GM12801 (cell line): ENCODE measurements around the gene EFHC2.

Experiments
- TF ChIP-seq, protein P1 (sequence below): IDR thresholded peaks from one replicate; pipeline ENCODE4 v1.5.1; 2011; ENCODE audit warnings: control low read depth; ENCODE audit not compliant: insufficient read length; ENCODE audit errors: extremely low read depth

Gene EFHC2

DNA sequence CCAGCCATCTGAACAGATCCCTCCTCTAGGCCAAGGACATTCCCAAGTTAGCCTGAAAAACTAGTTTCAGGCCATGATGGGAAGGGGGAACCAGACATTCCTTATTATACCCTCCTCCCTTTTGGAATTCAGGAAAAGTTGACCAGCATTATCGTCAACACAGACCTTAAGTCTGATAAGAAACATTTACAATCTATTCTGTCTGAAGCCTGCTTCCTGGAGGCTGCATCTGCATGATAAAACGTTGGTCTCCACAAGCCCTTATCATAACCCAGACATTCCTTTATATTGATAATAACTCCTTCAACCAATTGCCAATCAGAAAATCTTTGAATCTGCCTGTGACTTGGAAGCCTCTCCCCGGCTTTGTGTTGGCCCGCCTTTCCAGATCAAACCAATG is 44.3 kb downstream of the EFHC2 start:
- TF ChIP-seq, protein P1, sequence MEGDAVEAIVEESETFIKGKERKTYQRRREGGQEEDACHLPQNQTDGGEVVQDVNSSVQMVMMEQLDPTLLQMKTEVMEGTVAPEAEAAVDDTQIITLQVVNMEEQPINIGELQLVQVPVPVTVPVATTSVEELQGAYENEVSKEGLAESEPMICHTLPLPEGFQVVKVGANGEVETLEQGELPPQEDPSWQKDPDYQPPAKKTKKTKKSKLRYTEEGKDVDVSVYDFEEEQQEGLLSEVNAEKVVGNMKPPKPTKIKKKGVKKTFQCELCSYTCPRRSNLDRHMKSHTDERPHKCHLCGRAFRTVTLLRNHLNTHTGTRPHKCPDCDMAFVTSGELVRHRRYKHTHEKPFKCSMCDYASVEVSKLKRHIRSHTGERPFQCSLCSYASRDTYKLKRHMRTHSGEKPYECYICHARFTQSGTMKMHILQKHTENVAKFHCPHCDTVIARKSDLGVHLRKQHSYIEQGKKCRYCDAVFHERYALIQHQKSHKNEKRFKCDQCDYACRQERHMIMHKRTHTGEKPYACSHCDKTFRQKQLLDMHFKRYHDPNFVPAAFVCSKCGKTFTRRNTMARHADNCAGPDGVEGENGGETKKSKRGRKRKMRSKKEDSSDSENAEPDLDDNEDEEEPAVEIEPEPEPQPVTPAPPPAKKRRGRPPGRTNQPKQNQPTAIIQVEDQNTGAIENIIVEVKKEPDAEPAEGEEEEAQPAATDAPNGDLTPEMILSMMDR, result no peak

DNA sequence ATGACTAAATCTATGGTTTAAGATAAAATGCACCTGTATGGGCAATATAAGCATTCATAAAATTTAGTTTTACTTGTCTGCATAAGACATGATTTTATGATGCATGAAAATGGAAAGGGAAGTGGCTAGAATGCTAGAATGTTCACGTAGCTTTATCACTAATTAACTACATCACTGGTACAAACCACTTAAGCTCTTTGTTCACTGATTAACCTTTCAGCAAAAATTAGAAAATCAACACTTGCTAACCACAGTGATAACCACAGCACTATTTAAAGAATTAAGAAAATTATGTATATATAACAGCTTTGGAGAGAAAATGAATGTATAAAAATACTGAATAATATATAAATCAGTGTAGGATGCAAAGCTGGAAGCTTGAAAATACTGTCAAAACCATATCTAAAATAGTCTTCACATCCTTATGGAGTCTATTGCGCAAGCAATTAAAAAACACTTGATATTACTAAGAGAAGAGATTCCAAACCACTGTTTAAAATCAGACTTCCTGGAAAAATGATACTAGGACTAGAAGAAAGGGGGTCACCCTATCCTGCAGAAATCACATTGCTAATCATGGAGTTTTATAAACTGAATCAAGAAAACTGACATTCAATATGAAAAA is 51.9 kb downstream of the EFHC2 start:
- TF ChIP-seq, protein P1, result no peak

DNA sequence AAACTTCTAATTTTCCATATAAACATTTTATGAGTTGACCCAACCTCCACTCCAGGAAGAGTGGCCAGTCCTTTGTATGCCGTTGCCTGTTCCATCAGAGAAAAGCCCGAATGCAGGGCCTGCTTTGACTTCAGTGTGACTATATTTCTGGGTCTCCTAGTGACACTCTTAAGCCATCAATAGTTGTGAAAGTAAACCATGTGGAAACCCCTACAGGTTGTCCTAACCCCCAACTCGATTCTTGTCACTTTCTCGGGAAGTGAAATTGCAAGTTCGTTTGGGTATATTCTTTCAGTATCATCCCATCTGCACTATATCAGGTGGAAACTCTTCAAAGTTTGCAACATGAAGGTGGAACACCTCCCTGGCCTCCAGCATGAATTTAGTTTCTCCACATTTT is 52.8 kb downstream of the EFHC2 start:
- TF ChIP-seq, protein P1, result no peak

DNA sequence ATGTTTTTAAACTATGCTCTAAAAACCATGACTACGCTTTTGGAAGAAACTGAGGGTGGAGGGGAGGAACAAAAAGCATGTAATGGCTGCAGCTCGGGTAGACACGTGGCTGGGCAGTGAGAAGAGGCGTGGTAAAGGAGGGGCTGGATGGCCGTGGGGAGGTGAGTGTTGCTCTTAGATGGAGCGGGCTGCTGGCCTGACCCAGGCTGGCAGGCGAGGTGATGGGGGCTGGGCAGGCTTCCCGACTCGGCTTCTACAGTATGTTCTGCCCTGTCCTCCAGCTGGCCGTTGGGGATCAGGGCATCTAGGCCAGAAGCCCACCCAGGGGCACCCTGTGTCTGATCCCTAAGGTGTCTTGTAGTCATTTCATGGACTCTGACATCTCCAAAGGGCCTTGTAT is 60.7 kb downstream of the EFHC2 start:
- TF ChIP-seq, protein P1, result no peak

DNA sequence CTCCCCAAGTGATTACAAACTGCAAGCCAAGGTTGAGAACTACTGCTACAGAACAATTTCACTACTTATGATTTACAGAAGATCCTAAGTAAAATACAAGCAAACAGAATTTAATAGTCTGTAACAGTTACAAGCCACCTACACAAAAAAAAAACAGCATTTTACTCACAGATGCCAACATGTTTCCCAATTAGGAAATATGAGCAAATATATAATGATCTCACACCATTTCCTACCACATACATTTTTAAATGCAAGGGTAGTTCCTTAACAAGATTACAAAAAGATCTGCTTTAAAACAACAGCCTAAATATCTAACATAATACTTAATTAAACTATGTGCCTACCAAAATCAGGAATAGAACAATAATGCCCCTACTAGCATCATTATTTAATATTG is 63.4 kb downstream of the EFHC2 start:
- TF ChIP-seq, protein P1, result no peak

DNA sequence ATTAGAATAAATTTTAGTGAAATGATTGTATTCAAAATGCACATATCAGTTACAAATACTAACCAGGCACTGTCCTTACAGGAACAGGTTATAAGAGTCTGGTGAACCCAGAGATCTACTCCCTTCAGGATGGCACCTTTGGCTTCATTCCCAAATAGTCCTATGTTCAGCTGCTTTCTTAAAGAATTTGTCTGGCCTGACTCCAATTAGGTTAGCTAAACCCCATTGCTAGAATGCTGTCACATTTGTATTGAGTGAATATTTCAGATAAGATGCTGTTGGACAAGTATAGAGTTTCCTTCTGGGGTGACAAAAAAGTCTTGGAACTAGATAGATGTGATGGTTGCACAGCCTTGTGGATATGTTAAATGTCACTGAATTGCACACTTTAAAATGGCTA is 69.4 kb downstream of the EFHC2 start:
- TF ChIP-seq, protein P1, result no peak

DNA sequence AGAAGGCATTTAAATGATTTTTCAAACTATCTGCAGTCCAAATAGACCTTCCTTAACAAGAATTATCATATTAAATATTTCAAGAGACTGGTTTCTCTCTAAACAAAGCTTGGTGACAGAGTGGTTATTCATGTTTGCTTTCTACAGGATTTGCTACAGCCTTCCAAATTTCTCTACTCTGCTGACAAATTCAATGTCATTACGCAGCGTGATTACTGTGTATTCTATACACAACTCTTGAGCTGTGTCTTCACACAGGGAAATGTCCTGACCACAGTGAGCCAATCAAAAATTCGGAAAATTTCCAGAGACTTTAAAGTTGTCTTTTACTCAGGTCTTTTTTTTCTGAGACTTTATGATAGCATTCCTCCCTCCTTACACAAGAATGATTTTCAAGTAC is 75.6 kb downstream of the EFHC2 start:
- TF ChIP-seq, protein P1, result no peak
